Psoas muscle (tissue), 8 donors: ENCODE measurements around the gene CAMK2N1. TPM values are rescaled to one million over a fixed set of nuclear protein-coding genes. Genes with fewer than 3 reads are reported as not detected.

Experiments used
- ATAC-seq, 4 donors: fragments of 200-7000 bp; cut with Tn5 transposase; one replicate each; pipeline ENCODE4 v1.9.1; 2020; ENCODE audit warnings: moderate library complexity in 3 of 4, mild to moderate bottlenecking in 2 of 4
- DNase-seq, 2 donors: peaks; one replicate each; pipeline ENCODE4 v3.0.0-alpha.2; 2020
- H3K27ac ChIP-seq: fragments of 200-600 bp; one replicate; pipeline ENCODE4 v1.8.0; 2022
- H3K27me3 ChIP-seq, 3 donors: fragments of 200-600 bp in 1 of 3; one replicate each; pipeline versions ENCODE4 v1.6.1 to v1.8.0; 2013 to 2022; ENCODE audit warnings: low read length in 2 of 3, mild to moderate bottlenecking in 2 of 3, moderate library complexity in 1 of 3; ENCODE audit not compliant: insufficient read depth in 3 of 3
- H3K36me3 ChIP-seq, 2 donors: fragments of 200-600 bp in 1 of 2; one replicate each; pipeline versions ENCODE4 v1.6.1 to v1.8.0; 2013 to 2022; ENCODE audit warnings: low read depth in 1 of 2, mild to moderate bottlenecking in 1 of 2, moderate library complexity in 1 of 2; ENCODE audit not compliant: insufficient read depth in 1 of 2
- H3K4me1 ChIP-seq: fragments of 200-600 bp; one replicate; pipeline ENCODE4 v1.8.0; 2022
- H3K4me3 ChIP-seq: fragments of 200-600 bp; one replicate; pipeline ENCODE4 v1.8.0; 2022; ENCODE audit warnings: mild to moderate bottlenecking
- H3K9me3 ChIP-seq: fragments of 200-600 bp; one replicate; pipeline ENCODE4 v1.8.0; 2022
- CTCF ChIP-seq: fragments of 200-600 bp; IDR thresholded peaks from one replicate; pipeline ENCODE4 v1.8.0; 2022; ENCODE audit warnings: antibody characterized with exemption
- WGBS, 3 donors: extraction: QIAGEN DNeasy Blood & Tissue Kit; methylation state at CpG; one replicate each; pipeline versions ENCODE4 v1.1.6 to v1.1.7; 2013; 5-methylcytosine and 5-hydroxymethylcytosine counted together
- intact Hi-C, 2 donors: fragments of 100-400 bp; cut with DNase I; formaldehyde crosslinking; loops; one replicate each; pipeline versions ENCODE4 v1.11.0 to v1.14.2; 2022
- polyA plus RNA-seq, 3 donors: library from polyadenylated mRNA; stranded (reverse); fragments of 200-250 nt; gene quantifications; one replicate each; pipeline ENCODE4 v1.2.3, GENCODE V29; 2013
- total RNA-seq, 4 donors: library from RNA; stranded (reverse); fragmentation: NEBNext Ultra II Directional in 2 of 4; extraction: Animal tissue kit (Norgen Biotek cat#: 25700) in 2 of 4; gene quantifications; one replicate each; pipeline versions ENCODE4 v1.2.1 to v1.2.4, GENCODE V29; 2021 to 2023
- donor health status: healthy with polysubstance abuse.
- donor health status: DM: no; HTN: no; CAD: no; lungs with moderate emphysema.
- donor health status: Bipolar disorder and iron deficiency.
- donor health status: healthy.
- donor health status: DM: yes; HTN: yes; CAD: no.
- donor health status: DM: no; HTN: no; CAD: no.
- donor health status: DM: no; HTN: no; CAD: no.
- donor health status: DM: yes; HTN: yes; CAD: no.

Gene CAMK2N1
- total and polyA plus RNA-seq, 7 donors, result 2.2 to 7.9 (median 4.2) TPM

GRCh38 chr1:20472860-20473711 lies 12.9 kb downstream of the CAMK2N1 start:
- Histone ChIP-seq H3K36me3 (no peaks in the 10 kb centered on the region), H3K4me1 (no peaks in the 10 kb centered on the region), H3K27me3 (peaks cover 0 to 38% (median 8%) of the 10 kb centered on the region in 3 donors), H3K27ac (no peak overlapping the region), H3K9me3 (no peaks in the 10 kb centered on the region), H3K4me3 (no peak overlapping the region)
- 30 to 35% (median 34%) methylated on average over 28 of the region's 28 CpGs for WGBS, 3 donors
- intact Hi-C loops, result no loop called here
- DNase-seq (peak; percentile 63 to 82), ATAC-seq (peak in 2 of 4 donors; percentile 43 to 45)
- TF ChIP-seq CTCF, result no peak

GRCh38 chr1:20472121-20472520 lies 13.9 kb downstream of the CAMK2N1 start:
- Histone ChIP-seq H3K9me3 (no peaks in the 10 kb centered on the region), H3K36me3 (no peaks in the 10 kb centered on the region), H3K4me3 (no peak overlapping the region), H3K27ac (no peak overlapping the region), H3K27me3 (peaks cover 0 to 34% (median 6%) of the 10 kb centered on the region in 3 donors), H3K4me1 (no peaks in the 10 kb centered on the region)
- no peak for DNase-seq
- intact Hi-C loops, result no loop called here
- TF ChIP-seq CTCF, result no peak
- no peak for ATAC-seq
- WGBS, 3 donors, result 87 to 95% (median 92%) methylated on average over 4 of the region's 4 CpGs

- Histone ChIP-seq H3K4me3 (no peak overlapping the region), H3K4me1 (no peaks in the 10 kb centered on the region), H3K27me3 (peaks cover 0 to 22% (median 2%) of the 10 kb centered on the region in 3 donors), H3K27ac (no peak overlapping the region), H3K36me3 (no peaks in the 10 kb centered on the region), H3K9me3 (no peaks in the 10 kb centered on the region)
- peak in 1 of 4 donors; percentile 70 for ATAC-seq
- no peak for DNase-seq
- no peak for TF ChIP-seq CTCF
- WGBS, 3 donors, result 42 to 50% (median 48%) methylated on average over 3 of the region's 3 CpGs
- intact Hi-C loops, result no loop called here
Measured at GRCh38 chr1:20470194-20470593, 15.8 kb downstream of the CAMK2N1 start.

- no peak overlapping the region for H3K4me3 ChIP-seq
- TF ChIP-seq CTCF, result no peak
- ATAC-seq, result no peak
- H3K27ac ChIP-seq, result no peak overlapping the region
- WGBS, 3 donors, result 94 to 100% (median 96%) methylated on average over 1 of the region's 1 CpG
- intact Hi-C loops, result no loop called here
- peaks cover 0 to 16% (median 2%) of the 10 kb centered on the region in 3 donors for H3K27me3 ChIP-seq
- H3K36me3 ChIP-seq, result no peaks in the 10 kb centered on the region
- no peak for DNase-seq
- H3K9me3 ChIP-seq, result no peaks in the 10 kb centered on the region
- no peaks in the 10 kb centered on the region for H3K4me1 ChIP-seq
Measured at GRCh38 chr1:20469406-20470076, 16.5 kb downstream of the CAMK2N1 start.
